Activated T-helper 1 cell treated with anti-CD3 and anti-CD28 coated beads, Interleukin-12 subunit alpha, Interleukin-12 subunit beta, Interleukin-2, Interleukin-4 antibody, amounts not matched to agents 30 ng/mL and 10 ng/mL and 1 ng/mL, durations not matched to agents 14 hours and 24 hours and 36 hours (primary cell): ENCODE results near the gene LMBRD2. TPM values are rescaled to one million over a fixed set of nuclear protein-coding genes. Genes with fewer than 3 reads are reported as not detected.

Source experiments
- DNase-seq: peaks from one replicate; pipeline ENCODE4 v3.0.0; 2021; ENCODE audit warnings: low spot score
- H3K27ac Mint-ChIP-seq: one replicate; pipeline ENCODE4 v1.8.0; 2021; ENCODE audit warnings: mild to moderate bottlenecking, mixed read lengths
- H3K27me3 Mint-ChIP-seq: one replicate; pipeline ENCODE4 v1.8.0; 2022; ENCODE audit warnings: mild to moderate bottlenecking, moderate library complexity, mixed read lengths; ENCODE audit not compliant: insufficient read depth
- H3K36me3 Mint-ChIP-seq: one replicate; pipeline ENCODE4 v1.8.0; 2021; ENCODE audit warnings: low read depth, mixed read lengths
- H3K4me1 Mint-ChIP-seq: one replicate; pipeline ENCODE4 v1.8.0; 2021; ENCODE audit warnings: low read depth, mixed read lengths
- H3K4me3 Mint-ChIP-seq: one replicate; pipeline ENCODE4 v1.8.0; 2021; ENCODE audit warnings: mild to moderate bottlenecking, moderate library complexity, mixed read lengths
- H3K9me3 Mint-ChIP-seq: one replicate; pipeline ENCODE4 v1.8.0; 2021; ENCODE audit warnings: mixed read lengths
- intact Hi-C: fragments of 100-400 bp; cut with micrococcal nuclease; formaldehyde crosslinking; loops from one replicate; pipeline ENCODE4 v1.15.1; 2024
- total RNA-seq: library from RNA; stranded (reverse); gene quantifications from 2 replicates; pipeline ENCODE4 v1.2.3, GENCODE V29; 2022

Gene LMBRD2
- total RNA-seq, 1 donor from 2014 or later, result 8.9 TPM

GRCh38 chr5:36049949-36050348, 101.7 kb downstream of the LMBRD2 start:
- no peak for DNase-seq
- no peak overlapping the region for H3K27ac Mint-ChIP-seq
- H3K36me3 Mint-ChIP-seq, result no peaks in the 10 kb centered on the region
- peaks cover 5% of the 10 kb centered on the region for H3K27me3 Mint-ChIP-seq
- intact Hi-C loops, result no loop called here
- no peak overlapping the region for H3K4me3 Mint-ChIP-seq
- H3K9me3 Mint-ChIP-seq, result no peaks in the 10 kb centered on the region
- H3K4me1 Mint-ChIP-seq, result no peaks in the 10 kb centered on the region

Other genes with a start within 250 kb of the LMBRD2 start
- gene CAPSL, start 213.3 kb downstream of the LMBRD2 start, total RNA-seq, result not detected in 2 replicates
- gene UGT3A1, start 160.5 kb downstream of the LMBRD2 start, total RNA-seq, result not detected in 2 replicates
- gene UGT3A2, start 85.0 kb downstream of the LMBRD2 start, total RNA-seq, result not detected in 2 replicates
- gene SKP2, start 224 bp upstream of the LMBRD2 start, total RNA-seq, result 54.6 and 61.2 TPM in 2 replicates
- 21.7 and 25.1 TPM in 2 replicates for gene NADK2, start 90.0 kb upstream of the LMBRD2 start, total RNA-seq
- gene RANBP3L, start 150.0 kb upstream of the LMBRD2 start, total RNA-seq, result not detected in 2 replicates